Left cardiac atrium (tissue), 4 donors: Measurements from ENCODE around the gene CCDC85B. TPM values are rescaled to one million over a fixed set of nuclear protein-coding genes. Genes with fewer than 3 reads are reported as not detected.
"Not testable (repeated sequence)": the region's sequence is repeated elsewhere in the genome, so short reads cannot be mapped to it uniquely, and the experiment has no call there.

ENCODE experiments used
- ATAC-seq, 2 donors: fragments of 200-7000 bp; cut with Tn5 transposase; one replicate each; pipeline ENCODE4 v1.9.1; 2020; ENCODE audit warnings: mild to moderate bottlenecking in 2 of 2, moderate library complexity in 2 of 2
- DNase-seq: peaks from one replicate; pipeline ENCODE4 v3.0.0-alpha.2; 2020
- intact Hi-C, 2 donors: fragments of 100-400 bp; cut with DNase I; formaldehyde crosslinking; loops; one replicate each; pipeline versions ENCODE4 v1.14.1 to v1.15.1; 2022 to 2023
- long read RNA-seq: library from polyadenylated mRNA; unstranded; transcript quantifications from one replicate; pipeline ENCODE4 v2.0.0, GENCODE V29; 2021
- total RNA-seq, 2 donors: library from RNA; stranded (reverse); fragmentation: NEBNext Ultra II Directional; extraction: Animal tissue kit (Norgen Biotek cat#: 25700); gene quantifications; one replicate each; pipeline ENCODE4 v1.2.1, GENCODE V29; 2021
- donor health status: DM: no; HTN: yes; CAD: no.
- donor health status: DM: no; HTN: yes; CAD: no; lungs with severe emphysema.
- donor health status: DM: yes; HTN: yes; CAD: no.
- donor health status: Dilated cardiomyopathy.

The CCDC85B gene
- total RNA-seq, result 10 to 100 TPM; 45.8 to 63.5 TPM
- long read RNA-seq, transcript CCDC85B-201 (1 exons, 1,524 nt), result major isoform, 7 of 7 reads
- long read RNA-seq, partial matches to known transcripts, result 0 of 7 reads
- long read RNA-seq, other reads (novel, unspliced or antisense), result 0 of 7 reads

DNA sequence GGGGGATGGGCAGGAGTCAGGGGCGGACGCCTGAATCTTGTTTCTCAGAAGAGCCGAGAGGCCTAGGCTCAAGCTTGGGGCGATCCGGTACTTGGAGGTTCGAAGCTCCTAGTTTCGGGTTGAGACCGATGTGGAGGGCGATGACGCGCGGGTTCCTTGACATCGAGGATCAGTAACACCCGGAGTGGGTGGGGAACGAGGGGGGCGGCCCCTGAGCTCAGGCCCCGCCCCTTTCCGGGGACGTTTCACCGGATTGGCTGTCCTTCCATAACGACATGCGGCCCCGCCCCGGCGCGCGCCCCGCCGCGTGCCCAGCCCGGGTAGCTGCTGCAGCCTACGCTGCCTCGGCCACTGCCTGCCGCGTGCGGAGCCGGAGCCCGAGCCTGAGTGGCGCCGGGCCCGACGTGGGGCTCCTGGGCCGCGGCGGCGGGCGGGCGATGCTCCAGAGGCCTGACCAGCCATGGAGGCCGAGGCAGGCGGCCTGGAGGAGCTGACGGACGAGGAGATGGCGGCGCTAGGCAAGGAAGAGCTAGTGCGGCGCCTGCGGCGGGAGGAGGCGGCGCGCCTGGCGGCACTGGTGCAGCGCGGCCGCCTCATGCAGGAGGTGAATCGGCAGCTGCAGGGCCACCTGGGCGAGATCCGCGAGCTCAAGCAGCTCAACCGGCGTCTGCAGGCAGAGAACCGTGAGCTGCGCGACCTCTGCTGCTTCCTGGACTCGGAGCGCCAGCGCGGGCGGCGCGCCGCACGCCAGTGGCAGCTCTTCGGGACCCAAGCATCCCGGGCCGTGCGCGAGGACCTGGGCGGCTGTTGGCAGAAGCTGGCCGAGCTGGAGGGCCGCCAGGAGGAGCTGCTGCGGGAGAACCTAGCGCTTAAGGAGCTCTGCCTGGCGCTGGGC is at the start of gene CCDC85B:
Gene CCDC85B, plus strand, starts transcription at position 350 of the 895 bp plus-strand sequence. Its CDS starts 111 bp downstream, at position 461.
- intact Hi-C loops, result loop anchor here in 1 of 2 donors (2.0 kb wide), 1 partner anchor 26 kb away; no protein-coding TSS in a partner anchor
- peak; percentile 99 for DNase-seq
- ATAC-seq, result peak; percentile 81 to 82

DNA sequence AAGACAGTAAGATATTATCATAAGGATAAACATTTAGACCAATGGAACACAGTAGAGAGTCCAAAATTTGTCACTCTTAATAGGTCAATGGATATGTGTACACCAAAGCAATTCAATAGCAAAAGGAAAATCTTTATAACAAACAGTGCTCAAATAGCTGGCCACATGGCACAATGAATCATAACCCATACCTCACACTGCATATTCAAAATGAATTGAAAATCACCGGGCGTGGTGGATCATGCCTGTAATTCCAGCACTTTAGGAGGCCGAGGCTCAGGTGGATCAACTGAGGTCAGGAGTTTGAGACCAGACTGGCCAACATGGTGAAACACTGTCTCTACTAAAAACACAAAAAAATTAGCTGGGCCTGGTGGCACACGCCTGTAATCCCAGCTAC is 48.3 kb upstream of the CCDC85B start:
- intact Hi-C loops, result no loop called here
- ATAC-seq (no peak), DNase-seq (no peak)

DNA sequence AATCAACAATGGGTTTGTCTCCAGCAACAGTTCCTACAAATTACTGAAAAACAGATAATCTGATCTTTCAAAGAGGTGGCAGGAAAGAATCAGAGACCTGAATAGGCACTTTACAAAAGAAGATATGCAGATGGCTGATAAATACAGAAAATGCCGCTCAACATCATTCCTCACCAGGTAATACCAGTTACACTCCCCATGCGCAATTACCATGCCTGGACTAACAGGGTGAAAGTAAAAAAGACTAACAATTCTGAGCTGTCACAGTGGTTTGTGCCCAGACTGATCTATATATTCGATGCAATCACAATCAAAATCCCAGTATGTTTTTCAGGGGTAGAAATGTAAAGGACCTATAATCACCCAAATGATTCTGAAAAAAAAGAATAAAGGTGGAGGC is 46.7 kb upstream of the CCDC85B start:
- intact Hi-C loops, result no loop called here
- no peak for DNase-seq
- no peak for ATAC-seq

DNA sequence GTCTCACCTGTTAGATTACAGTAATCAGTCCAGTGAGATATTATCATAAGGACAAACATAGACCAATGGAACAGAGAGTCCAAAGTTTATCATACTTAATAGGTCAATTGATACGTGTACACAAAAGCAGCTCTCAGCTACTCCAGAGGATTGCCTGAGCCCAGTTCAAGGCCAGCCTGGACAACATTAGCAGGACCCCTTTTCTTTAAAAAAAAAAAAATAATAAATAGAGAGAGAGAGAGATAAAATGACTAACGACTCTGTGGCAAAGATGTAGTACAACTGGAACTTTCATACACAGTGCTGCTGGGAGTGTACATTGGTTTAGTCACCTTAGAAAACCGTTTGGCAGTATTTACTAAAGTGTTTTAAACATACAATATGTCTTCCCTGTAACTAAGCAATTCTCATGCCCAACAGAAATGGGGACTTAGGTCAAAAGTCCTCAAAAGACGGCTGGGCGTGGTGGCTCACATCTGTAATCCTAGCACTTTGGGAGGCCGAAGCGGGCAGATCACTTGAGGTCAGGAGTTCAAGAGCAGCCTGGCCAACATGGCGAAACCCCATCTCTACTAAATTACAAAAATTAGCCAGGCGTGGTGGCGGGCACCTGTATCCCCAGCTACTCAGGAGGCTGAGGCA is 46.1 kb upstream of the CCDC85B start:
- intact Hi-C loops, result no loop called here
- DNase-seq, result no peak
- ATAC-seq, result no peak

DNA sequence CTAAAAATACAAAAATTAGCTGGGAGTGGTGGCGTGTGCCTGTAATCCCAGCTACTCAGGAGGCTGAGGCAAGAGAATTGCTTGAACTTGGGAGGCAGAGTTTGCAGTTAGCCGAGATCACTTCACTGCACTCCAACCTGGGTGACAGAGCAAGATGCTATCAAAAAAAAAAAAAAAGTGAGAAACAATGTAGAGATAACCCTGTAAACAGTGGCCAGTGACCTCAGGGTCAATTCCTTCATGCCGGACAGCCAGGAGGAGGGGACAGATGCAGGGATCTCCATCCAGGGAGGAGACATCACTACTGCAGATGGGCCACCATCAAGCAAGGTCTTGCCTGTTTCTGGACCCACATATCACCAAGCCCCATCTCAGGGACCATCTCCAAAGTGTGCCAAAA is 42.7 kb upstream of the CCDC85B start:
- intact Hi-C loops, result no loop called here
- no peak for DNase-seq
- no peak for ATAC-seq

DNA sequence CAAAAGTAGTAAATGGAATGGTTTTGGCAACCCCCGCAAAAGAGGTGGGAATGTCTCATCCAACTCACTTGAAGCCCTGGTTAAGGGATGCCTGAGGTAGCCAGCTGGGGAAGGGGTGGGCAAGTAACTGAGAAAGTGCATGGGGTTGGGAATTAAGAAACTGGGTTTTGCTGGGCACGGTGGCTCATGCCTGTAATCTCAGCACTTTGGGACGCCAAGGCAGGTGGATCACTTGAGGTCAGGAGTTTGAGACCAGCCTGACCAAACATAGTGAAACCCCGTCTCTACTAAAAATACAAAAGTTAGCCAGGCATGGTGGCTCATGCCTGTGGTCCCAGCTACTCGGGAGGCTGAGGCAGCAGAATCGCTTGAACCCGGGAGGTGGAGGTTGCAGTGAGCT is 41.8 kb upstream of the CCDC85B start:
- ATAC-seq, DNase-seq, intact Hi-C loops: not testable (repeated sequence)

DNA sequence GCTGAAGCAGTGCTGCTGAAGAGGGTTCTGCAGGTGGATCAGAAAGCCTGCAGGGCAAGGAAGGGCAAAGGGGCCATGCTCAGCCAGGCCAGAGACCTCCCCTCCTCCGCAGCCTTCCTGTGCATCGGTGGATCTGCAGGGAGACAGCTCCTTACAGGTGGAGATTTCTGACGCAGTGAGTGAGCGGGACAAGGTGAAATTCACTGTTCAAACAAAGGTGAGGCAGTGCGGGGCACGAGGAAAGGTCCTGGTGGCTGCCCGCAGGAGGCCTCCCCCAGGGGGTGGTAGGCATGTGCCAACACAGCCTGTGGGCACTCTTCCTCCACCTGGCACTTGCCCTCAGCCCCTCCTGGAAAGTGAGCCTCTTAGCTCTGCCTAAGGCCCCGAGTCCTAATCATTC is 41.1 kb upstream of the CCDC85B start:
- ATAC-seq, result no peak
- intact Hi-C loops, result no loop called here

DNA sequence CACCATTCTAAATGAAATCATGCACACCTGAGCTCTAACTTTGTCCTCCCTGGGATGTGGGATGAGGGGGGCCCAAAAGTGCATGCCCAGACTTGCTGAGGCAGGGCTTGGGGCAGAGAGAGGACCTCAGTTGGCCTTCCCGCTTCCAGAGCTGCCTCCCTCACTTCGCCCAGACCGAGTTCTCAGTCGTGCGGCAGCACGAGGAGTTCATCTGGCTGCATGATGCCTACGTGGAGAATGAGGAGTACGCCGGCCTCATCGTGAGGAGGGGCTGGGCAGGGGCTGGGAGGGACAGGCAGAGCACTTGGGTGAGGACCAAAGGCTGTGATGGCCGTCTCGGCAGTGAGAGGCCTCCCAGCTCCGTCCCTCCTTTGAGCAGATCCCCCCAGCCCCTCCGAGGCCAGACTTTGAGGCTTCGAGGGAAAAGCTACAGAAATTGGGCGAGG is 40.7 kb upstream of the CCDC85B start:
- intact Hi-C loops, result no loop called here
- ATAC-seq (no peak), DNase-seq (no peak)

More for the DNA sequence above, 41.1 kb upstream of the CCDC85B start:
- DNase-seq, result no peak

DNA sequence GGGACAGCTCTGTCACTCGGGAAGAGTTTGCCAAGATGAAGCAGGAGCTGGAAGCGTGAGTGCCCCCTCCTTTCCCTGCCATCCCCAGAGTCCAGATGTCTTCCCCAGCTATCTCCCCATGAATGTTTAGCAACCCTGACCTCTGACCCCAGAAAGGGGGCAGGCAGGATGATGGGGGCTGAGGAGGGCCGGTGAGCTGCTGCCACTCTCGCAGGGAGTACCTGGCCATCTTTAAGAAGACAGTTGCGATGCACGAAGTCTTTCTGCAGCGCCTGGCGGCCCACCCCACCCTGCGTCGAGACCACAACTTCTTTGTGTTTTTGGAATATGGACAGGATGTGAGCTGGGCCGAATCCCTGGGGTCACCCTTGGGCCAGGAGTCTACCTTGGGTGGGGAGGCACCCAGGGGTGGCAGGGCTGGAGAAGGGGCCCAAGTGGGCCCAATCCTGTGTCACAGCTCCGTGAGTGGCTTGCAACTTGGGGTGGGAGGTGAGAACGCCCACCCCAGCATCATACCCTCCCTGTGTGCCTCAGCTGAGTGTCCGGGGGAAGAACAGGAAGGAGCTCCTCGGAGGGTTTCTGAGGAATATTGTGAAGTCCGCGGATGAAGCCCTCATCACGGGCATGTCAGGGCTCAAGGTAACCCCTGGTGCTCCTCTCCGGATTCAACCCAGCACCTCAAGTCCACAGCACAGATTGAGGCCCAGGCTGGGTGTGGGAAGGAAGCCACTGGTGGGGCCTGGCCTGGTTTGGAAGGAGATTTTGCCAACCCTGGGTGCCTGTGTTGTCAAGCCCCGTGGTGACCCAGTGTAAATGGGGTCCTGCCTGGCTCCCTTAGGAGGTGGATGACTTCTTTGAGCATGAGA is 40.0 kb upstream of the CCDC85B start:
- ATAC-seq (peak; percentile 3 to 12), DNase-seq (no peak)
- intact Hi-C loops, result no loop called here

DNA sequence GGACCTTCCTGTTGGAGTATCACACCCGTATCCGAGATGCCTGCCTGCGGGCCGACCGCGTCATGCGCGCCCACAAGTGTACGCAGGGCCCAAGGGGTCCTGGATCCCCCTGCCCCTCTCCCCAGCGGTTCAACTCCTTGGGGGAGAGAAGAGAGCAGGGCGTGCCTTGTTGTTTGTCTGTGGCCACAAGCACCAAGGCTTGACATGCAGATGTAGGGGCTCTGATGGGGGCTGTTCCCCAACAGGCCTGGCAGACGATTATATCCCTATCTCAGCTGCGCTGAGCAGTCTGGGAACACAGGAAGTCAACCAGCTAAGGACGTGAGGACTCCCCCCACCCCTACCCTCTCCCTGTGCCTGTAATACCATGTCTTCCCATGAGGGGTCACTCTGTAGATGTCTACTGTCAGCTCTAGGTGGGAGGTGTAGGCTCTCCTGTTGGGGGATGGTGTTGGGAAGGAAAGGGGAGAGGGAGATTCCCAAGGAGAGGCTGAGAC is 39.3 kb upstream of the CCDC85B start:
- DNase-seq, result no peak

DNA sequence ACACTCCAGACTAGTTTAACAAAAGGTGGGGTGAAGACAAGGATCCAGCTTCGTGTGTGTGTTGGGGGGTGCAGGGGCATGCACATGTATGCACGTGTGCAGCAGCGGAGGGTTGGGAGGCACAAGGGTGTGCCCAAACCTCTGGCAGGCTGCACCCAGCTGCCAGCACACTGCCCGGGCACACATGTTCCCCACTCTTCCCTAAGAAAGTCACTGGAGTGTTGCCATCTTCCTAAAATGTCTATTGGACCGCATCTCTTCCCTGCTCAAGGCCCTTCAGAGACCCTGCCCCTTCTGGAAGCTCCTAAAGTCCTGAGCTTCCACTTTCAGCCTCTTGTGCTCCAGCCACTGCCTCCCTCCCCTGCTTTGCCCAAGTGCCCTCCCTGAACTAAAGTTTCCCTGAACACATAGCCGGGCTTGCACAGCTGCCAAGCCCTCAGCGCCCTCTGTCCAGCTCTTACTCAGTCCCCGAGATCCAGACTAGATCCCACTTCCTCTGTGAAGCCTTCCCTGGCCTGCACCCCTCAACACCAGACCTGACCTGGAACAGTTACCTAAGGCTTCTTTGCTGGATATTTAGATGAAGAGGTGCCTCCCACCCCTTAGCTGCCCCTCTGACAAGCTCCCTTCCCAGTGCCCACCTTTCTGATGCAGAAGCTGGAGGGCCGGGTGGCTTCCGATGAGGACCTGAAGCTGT is 38.5 kb upstream of the CCDC85B start:
- intact Hi-C loops, result no loop called here
- DNase-seq, result no peak
- no peak for ATAC-seq

More for the DNA sequence above, 39.3 kb upstream of the CCDC85B start:
- ATAC-seq, result peak in 1 of 2 donors; percentile 3
- intact Hi-C loops, result no loop called here

DNA sequence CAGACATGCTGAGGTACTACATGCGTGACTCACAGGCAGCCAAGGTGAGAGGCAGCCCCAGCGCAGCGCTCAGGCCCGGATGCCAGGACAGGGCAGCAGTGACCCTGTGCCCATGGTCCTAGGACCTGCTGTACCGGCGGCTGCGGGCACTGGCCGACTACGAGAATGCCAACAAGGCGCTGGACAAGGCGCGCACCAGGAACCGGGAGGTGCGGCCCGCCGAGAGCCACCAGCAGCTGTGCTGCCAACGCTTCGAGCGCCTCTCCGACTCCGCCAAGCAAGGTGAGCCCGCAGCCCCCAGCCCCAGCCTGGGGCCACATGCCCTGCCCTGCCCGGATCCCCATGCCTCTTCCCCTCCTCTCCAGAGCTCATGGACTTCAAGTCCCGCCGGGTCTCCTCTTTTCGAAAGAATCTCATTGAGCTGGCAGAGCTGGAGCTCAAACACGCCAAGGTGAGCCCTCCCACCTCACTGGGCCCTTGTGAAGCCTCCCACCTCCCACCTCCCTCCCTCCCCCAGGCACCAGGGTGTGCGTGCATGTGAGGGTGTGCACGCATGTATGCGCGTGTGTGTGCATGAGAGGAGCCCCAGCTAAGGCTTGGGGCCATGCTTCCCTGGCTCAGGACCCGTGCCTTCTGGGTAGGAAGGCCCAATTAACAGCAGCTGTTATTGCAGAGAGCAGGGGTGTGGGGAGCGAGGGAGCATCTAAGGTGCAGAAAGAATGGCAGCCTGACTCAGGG is 37.8 kb upstream of the CCDC85B start:
- no peak for DNase-seq
- no peak for ATAC-seq
- intact Hi-C loops, result no loop called here

DNA sequence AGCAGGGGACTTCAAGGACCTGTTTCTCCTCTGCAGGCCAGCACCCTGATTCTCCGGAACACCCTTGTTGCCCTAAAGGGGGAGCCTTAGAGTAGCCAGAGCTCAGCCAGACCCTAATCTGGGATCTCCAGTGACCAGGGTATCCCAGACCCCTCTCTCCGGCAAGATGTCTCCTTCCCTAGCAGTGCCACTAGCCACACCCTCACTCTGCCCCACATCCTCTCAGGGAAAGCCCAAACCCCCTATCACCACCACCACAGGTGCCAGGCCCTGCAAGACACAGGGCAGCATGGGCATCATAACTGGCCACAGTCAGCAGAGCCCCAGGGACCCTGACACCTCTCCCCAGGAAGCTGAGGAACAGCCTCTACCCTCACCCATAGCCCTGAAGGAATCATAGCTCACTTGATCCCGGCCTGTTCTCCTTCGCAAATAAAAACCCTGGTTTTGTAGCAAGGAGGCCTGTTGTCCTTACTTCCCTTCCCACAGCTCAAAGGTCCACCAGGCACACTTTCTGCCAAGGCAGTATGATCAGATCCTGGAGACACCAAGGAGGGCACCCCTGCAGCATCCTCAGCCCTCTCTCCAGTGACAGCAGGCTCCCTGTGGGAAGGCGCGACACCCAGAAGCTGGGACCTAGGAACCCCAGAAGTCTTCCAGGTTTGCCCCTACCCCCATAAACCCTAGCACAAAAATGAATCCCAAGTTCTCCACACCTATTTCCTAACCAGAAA is 37.1 kb upstream of the CCDC85B start:
- intact Hi-C loops, result no loop called here
- no peak for ATAC-seq
- no peak for DNase-seq

DNA sequence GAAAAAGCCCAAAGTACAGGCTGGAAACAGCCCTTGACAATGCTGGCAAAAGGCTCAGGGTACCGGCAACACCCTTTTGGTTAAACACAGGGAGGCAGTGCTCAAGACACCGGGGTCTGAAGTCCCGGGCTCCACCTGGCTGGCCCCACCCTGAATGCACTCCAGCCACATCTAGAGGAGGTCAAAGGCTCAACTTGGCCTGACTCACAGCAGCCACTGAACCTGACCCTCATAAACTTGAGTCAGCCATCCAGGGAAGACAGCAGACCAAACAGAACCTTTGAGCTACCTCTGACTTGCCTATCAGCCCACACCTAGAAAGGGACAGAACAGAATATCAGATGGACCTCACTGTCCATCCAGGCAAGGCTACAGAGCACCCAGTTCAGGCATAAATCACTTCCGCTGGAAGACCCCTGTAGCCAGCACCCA is 36.3 kb upstream of the CCDC85B start:
- intact Hi-C loops, result no loop called here
- DNase-seq (no peak), ATAC-seq (no peak)

DNA sequence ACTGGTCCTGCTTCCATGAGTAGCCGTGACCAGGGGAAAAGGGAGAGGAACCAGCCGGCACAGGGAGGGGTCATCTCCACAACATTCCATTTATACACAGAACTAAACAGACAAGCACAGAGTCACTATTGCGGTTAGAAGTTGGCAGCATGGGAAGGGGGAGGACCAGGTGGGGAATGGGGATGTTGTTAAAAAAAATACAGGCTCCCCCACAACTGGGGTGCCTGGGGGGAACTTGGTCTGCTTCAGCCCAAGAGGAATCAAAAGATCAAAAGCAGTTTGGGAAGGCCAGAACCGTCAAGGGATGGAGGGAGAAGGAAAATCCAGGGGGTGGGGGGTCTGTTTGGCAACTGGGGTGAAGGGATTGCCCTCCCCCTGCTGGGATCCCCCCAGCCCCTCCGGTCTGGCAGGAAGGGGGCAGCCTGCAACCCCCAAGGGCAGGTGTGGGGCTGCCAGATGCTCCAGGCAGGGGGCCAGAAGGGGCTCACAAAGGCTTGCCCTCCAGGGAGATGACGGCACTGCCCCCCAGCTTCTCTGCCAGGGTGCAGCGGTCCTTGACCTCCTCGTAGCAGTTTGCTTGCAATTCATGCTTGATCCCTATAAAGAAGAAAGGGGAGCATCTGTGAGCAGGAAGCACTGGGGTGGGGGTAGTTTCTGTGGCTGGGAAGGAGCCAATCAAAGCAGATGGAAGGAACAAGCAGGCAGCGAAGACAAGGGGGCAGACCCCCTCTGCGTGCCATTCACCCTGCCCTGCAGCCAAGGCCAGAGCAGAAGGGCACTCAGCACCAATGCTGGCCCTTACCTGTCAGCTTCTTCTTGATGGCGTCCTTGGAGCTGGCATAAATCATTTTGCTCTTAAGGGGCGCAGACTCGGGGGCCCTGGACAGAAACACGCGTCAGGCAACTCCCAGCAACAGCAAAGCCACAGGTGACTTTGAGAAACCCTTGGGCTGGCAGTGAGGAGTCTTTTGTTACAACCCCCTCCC is 35.3 kb upstream of the CCDC85B start:
- intact Hi-C loops, result no loop called here
- no peak for DNase-seq
- no peak for ATAC-seq

DNA sequence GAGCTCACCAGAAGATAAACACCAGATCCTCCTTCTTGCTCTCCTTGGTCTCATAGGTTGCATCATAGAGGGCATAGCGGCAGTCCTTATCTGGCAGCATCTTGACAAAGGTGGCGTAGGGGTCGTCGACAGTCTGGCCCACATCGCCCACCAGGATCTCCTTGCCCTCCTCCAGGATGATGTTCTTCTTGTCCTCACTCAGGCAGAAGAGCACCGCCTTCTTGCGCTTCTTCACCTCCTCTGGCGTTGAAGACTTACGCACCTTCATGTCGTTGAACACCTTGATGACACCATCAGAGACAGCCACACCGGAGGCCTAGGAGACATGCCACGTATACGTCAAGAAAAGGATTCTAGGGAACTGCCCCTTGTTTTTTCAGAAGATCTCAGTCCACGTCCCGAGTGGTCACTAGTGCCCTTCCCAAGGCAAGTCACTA is 34.5 kb upstream of the CCDC85B start:
- DNase-seq (no peak), ATAC-seq (no peak)
- intact Hi-C loops, result no loop called here
